Left lobe of liver (tissue), 2 donors: ENCODE data around the gene AHCYL1. TPM values are rescaled to one million over a fixed set of nuclear protein-coding genes. Genes with fewer than 3 reads are reported as not detected.

Experiments used
- ATAC-seq: fragments of 200-7000 bp; cut with Tn5 transposase; one replicate; pipeline ENCODE4 v1.9.1; 2020; ENCODE audit warnings: mild to moderate bottlenecking, moderate library complexity
- DNase-seq: peaks from one replicate; pipeline ENCODE4 v3.0.0-alpha.2; 2020; ENCODE audit warnings: low spot score
- total RNA-seq: library from RNA; stranded (reverse); gene quantifications from one replicate; pipeline ENCODE4 v1.2.1, GENCODE V29; 2021
- donor health status: DM: no; HTN: no; CAD: no; lungs with moderate emphysema.
- donor health status: DM: no; HTN: yes; CAD: no.

The AHCYL1 gene
- total RNA-seq, 1 donor from 2014 or later = 59.9 TPM

DNA sequence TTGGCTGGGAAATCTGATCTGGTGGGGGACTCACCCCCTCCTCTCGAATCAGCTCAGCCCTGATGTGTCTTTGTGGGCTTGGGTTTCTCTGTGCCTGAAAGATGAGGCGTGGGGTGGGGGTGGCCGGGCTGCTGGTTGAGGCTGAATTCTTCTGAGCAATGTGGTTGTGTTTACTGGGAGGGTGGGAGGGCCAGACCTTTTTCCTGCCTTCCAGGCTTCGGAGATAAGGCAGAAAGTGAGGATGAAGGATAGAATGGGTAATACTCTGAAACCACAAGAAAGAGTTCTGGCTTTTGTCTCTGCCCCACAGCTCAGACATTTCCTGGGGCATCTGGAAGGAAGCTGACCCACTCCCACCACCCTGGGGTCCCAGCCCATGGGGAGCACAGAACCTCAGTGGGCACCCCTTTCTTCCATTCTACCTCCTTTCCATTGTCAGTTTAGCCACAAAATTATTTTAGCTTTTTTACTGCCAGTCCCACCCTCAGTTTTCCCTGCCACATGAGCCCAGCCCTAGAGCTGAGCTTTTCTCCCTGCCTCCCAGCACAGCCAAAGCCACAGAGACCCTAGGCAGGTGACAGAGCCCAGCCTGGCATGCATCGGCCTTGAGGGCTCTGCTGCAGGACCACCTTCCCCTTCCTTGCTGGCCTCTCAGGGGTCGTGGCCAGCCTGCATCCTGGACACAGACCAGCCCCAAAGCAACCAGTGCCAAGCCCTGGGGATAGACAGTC lies 74.7 kb downstream of the AHCYL1 start:
- DNase-seq (no peak), ATAC-seq (no peak)

- ATAC-seq (peak; percentile 63), DNase-seq (no peak)
Measured at GRCh38 chr1:110060034-110060661, 75.6 kb downstream of the AHCYL1 start.

- no peak for ATAC-seq
- no peak for DNase-seq
Measured at GRCh38 chr1:110060662-110061060, 76.1 kb downstream of the AHCYL1 start.

DNA sequence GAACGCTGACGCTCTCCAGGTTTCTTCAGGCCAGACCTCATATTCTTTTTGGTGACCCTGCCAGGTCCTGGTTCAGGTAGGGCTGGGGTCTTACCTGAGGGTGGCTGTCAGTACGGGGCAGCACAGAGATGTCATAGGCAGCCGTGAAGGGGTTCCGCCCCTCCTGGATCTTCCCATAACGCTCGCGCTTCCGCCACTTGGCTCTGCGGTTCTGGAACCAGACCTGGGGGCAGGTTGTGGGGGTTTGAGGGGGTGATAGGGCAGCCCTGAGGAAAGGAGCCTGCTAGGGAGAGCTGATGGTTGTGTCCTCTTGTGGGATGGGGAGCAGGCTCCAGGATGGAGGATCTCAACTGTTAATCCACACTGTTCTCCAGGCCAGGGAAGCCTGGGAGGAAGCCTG lies 76.8 kb downstream of the AHCYL1 start:
- ATAC-seq = no peak
- DNase-seq = no peak

DNA sequence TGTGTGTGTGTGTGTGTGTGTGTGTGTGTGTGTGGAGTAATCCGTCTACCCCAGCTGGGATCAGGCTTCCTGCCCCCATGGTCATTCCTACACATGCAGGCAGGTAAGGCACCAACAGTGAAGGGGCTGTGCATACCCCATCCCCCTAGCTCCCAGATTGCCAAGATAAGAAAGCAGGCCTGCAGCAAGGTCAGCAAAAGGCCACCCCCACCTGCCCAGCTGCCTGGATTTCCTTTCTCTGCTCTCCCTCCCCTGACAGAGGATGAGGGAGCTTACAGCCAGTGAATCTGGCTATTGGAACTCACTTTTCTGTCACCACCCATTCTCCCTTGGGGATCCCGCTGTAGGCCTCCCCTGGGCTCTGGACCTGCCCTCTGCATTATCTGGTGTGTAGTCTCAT lies 78.0 kb downstream of the AHCYL1 start:
- no peak for ATAC-seq

DNA sequence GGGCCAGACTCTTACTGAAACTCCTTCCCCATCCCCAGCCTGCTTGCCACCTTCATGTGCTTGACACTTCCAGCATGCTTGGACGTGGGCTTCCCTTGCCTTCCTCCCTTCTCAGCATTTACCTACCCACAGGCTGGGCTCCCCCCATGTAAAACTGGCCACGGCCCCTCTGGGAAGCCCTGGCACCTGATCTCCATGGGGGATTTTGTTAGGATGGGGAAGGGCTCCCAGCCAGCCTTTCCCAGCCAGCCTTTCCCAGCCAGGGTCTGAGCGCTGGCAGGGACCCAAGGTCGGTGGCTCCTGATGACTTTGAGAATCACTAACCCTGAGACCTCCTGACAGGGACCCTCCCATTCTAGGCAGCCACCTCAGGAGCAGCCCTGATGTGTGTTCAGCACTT lies 79.2 kb downstream of the AHCYL1 start:
- no peak for ATAC-seq

More for the DNA sequence above, 78.0 kb downstream of the AHCYL1 start:
- DNase-seq = no peak

DNA sequence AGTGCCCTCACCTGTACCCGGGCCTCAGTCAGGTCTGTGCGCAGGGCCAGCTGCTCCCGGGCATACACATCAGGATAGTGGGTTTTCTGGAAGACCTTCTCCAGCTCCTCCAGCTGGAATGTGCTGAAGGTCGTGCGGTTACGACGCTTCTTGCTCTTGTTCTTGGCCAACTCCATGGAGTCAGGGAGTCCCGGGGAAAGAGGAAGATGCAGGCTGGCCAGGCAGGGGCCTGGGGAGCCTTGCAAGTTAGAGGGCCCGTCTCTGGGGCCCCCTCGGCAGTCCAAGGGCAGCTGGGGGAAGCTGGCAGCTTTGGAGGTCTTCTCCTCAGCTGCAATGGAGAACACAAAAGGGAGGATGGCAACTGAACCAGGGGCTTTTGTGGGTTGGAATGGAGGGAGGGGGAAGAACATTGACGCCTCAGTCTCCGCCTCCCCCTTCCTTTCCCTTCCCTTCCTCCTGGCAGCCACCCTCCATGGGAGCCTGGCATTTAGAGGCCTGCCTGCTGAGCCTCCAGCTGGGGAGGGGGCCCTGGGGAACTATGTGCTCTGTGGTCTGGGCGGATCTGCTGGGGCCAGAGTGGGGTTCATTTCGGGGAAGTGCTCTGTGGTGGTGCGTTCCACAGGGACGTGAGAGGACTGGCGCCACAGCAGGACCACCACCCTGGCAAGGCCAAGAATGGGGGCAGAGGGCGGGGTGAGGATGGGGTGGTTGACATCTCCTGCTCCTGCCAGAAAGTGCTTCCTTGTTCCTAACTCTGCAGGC lies 80.2 kb downstream of the AHCYL1 start:
- ATAC-seq (no peak), DNase-seq (no peak)

More for the DNA sequence above, 79.2 kb downstream of the AHCYL1 start:
- no peak for DNase-seq

DNA sequence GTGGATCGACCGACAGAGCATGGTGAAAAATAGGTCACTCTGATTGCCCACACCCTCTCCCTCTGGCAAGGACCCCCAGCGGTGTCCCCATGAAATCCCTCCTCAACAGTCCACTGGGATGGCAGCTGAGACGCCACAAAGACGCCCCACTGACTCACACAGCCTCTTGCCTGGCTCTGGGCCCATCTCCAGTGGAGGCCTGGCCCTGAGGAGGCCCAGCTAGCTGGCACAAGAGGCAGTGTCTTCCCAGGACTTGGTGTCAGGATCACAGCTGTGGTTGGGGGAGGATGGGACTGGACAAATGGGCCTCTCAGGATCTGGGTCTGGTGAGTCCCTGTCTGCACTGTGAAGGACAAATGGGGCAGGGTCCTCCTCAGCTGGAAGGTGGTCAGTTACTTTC lies 81.3 kb downstream of the AHCYL1 start:
- no peak for DNase-seq
- no peak for ATAC-seq

- ATAC-seq = no peak
- no peak for DNase-seq
Measured at GRCh38 chr1:110067479-110067892, 82.9 kb downstream of the AHCYL1 start.

- DNase-seq (no peak), ATAC-seq (no peak)
Measured at GRCh38 chr1:110067893-110068645, 83.5 kb downstream of the AHCYL1 start.

- no peak for DNase-seq
- no peak for ATAC-seq
Measured at GRCh38 chr1:110068646-110069403, 84.3 kb downstream of the AHCYL1 start.

DNA sequence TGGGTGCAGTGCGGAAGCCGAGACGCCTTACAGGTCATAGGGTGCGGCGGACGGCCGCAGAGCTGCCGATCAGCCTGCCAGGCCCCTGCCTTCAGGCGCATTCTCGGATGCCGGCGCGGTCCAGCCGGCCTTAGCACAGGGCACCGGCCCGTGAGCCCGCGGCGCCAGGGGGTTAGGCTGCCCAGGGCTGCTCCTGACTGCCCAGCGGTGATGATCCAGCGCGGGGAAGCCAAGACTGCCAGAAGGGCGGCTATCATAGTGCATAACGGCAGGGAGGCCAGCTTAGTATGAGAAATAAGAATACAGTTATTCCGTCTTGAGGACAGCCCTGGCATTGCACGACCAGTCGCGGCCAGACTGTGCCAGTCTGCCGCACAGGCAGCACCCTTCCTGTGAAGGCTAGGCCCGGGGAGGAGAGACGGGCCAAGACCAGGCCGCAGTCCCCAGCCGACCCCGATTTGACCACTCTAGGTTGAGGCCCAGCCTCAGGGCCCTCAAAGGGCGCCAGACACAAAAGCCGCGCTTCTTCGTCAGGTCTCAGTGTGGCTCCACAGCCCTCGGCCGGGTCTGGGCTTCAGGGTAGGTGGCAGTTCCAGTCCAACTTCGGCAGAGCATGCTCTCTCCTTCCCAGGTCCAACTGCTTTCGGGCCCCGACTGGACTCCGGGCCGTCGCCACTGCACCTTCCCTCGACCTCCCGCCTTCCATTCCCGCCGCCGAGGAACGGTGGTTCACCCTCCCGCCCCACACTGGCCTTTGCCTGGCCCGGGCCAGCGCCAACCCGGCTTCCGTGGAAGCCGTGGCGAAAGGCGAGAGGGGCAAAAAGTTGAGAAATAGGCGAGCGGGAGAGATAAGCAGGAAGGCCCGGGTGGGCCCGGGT lies 85.1 kb downstream of the AHCYL1 start:
- DNase-seq (no peak), ATAC-seq (peak; percentile 72)

- ATAC-seq (peak; percentile 55), DNase-seq (no peak)
Measured at GRCh38 chr1:110070282-110070669, 85.7 kb downstream of the AHCYL1 start.

DNA sequence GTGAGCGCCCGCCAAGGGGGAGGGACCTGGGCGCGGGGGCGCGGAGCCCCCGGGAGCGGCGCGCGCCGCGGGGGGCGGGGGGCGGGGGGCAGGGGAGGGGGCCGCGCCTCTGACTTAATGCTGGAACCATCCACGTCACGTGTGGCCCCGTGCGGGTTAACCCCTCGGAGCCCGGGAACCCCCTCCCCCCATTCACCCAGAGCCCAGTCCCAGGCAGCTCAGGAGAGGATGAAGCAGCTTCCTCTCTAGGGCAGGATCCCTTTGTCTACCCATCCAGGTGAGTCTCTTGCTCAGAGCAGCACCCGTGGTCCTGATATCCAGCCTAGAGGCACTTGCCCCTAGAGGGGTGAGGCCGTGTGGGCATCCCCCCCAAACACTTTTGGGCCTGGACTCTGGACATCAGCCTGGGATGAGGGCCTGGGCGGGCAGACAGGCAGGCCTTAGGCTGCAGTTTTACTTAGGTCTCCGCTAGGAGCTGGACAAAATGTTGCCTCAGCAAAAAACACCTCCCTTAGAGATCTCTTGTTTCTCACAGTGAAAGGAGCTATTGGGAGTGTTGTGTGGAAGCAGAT lies 86.2 kb downstream of the AHCYL1 start, which contains the start of gene ALX3:
TSS of gene ALX3 (minus strand) at position 2 of the 572 bp plus-strand sequence. CDS start 60 bp downstream, outside the sequence.
- ATAC-seq = no peak
- DNase-seq = no peak

Other genes starting within 250 kb of the AHCYL1 start
- 3.0 TPM for gene GSTM3, start 243.7 kb upstream of the AHCYL1 start, total RNA-seq
- gene EPS8L3, start 220.8 kb upstream of the AHCYL1 start, total RNA-seq = 0.15 TPM
- gene CSF1, start 73.9 kb upstream of the AHCYL1 start, total RNA-seq = 12.5 TPM
- 12.5 TPM for gene STRIP1, start 49.9 kb downstream of the AHCYL1 start, total RNA-seq
- not detected for gene ALX3, start 85.9 kb downstream of the AHCYL1 start, total RNA-seq
- not detected for gene UBL4B, start 127.7 kb downstream of the AHCYL1 start, total RNA-seq
- not detected for gene SLC6A17, start 165.7 kb downstream of the AHCYL1 start, total RNA-seq
- gene KCNC4, start 225.5 kb downstream of the AHCYL1 start, total RNA-seq = 1.8 TPM